AG04449 (cell line): ENCODE measurements around the gene AP5Z1.
A peak's percentile ranks its signal among the peaks of the same experiment; 100 is the strongest.

Source experiments
- CTCF ChIA-PET: fragments of 350-600 bp; formaldehyde crosslinking; extraction: SDS; loops from one replicate; lab custom pipeline; 2021; ENCODE audit warnings: antibody characterized with exemption; lab: Yijun Ruan, JAX
- POLR2A ChIA-PET: fragments of 400-600, 350-600 bp; formaldehyde crosslinking; extraction: SDS; loops from one replicate; lab custom pipeline; 2020; ENCODE audit warnings: antibody characterized with exemption, inconsistent platforms; lab: Yijun Ruan, JAX
- DNase-seq: peaks from one replicate; pipeline ENCODE4 v3.0.0-alpha.2; 2010; ENCODE audit warnings: low read depth, low spot score
- H3K4me3 ChIP-seq: 2 replicates; pipeline ENCODE4 v1.5.1; 2011; ENCODE audit warnings: low read depth, mild to moderate bottlenecking, control low read depth, low read length
- TF ChIP-seq, protein P1 (sequence below): IDR thresholded peaks from one replicate; pipeline ENCODE4 v1.5.1; 2011; ENCODE audit warnings: mild to moderate bottlenecking, moderate library complexity, low read length, control low read depth, inconsistent platforms; ENCODE audit not compliant: insufficient read depth; ENCODE audit errors: missing control alignments

The AP5Z1 gene

DNA sequence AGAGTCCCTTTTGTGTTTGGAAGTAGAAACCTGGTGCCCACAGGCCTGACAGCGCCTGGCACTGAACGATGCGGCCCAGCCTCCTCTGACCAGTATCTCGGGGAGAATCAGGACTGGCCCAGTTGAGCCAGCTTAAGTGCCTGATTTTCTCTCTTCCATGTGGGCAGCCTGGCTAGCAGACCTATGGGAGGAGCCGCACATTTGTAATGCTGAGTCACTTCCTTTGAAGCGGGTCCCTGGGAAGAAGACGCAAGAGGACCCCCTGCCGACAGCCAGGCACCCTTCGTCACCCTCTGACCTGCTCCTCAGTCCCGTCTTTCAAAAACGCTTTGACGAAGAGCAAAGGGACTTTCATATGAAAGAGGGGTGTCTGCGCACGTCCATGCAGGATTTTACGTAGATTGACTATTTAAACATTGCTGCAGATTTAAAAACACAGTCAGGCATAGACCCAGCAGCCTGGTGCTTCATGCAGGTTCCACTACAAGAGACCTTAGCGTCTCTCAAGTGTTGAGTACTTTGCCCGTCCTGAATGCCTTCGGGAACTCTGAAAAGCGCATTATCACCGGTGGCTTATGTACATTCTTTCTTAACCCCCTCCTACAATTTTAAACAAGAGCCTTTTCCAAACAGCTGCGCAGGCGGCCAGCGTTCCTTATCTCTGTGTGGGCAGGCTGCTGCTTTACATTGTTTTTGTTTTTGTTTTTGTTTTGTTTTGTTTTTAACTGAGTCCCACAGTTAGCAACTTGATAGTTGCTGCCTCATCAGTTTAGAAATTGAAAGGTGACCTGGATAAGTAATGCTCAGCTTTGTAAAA is 36.5 kb upstream of the AP5Z1 start:
- peak; percentile 52 for DNase-seq
- TF ChIP-seq, protein P1, sequence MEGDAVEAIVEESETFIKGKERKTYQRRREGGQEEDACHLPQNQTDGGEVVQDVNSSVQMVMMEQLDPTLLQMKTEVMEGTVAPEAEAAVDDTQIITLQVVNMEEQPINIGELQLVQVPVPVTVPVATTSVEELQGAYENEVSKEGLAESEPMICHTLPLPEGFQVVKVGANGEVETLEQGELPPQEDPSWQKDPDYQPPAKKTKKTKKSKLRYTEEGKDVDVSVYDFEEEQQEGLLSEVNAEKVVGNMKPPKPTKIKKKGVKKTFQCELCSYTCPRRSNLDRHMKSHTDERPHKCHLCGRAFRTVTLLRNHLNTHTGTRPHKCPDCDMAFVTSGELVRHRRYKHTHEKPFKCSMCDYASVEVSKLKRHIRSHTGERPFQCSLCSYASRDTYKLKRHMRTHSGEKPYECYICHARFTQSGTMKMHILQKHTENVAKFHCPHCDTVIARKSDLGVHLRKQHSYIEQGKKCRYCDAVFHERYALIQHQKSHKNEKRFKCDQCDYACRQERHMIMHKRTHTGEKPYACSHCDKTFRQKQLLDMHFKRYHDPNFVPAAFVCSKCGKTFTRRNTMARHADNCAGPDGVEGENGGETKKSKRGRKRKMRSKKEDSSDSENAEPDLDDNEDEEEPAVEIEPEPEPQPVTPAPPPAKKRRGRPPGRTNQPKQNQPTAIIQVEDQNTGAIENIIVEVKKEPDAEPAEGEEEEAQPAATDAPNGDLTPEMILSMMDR, result no peak
- CTCF ChIA-PET, result no interaction called here
- POLR2A ChIA-PET, result interaction anchor here (1.4 kb wide), 1 partner anchor 11 kb away, joined by 4 read pairs; no protein-coding TSS in a partner anchor
- no peak overlapping the region for H3K4me3 ChIP-seq

DNA sequence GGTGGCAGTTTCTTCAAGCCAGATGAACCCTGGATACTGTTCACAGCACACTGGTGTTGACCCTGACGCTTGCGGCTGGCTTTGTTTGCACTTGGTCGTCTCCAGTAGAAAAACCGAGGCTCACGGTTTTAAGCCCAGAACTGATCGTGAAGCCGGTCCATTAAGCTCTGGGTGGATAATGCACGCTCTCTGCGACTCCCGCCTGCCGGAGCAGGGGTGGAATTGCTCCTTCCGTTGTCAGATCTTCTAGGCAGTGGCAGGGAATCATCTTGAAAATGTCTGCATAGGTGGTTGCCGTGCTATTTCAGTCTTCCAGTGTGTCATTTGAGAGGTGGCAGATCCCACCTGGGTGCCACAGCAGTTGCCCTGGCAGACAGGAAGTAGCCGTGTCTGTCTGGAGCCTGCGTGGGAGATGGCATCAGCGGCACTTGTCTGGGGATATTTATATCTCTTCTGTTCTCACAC is 35.9 kb upstream of the AP5Z1 start:
- ChIA-PET CTCF (no interaction called here), POLR2A (no interaction called here)
- no peak for DNase-seq
- TF ChIP-seq, protein P1, result no peak
- no peak overlapping the region for H3K4me3 ChIP-seq

DNA sequence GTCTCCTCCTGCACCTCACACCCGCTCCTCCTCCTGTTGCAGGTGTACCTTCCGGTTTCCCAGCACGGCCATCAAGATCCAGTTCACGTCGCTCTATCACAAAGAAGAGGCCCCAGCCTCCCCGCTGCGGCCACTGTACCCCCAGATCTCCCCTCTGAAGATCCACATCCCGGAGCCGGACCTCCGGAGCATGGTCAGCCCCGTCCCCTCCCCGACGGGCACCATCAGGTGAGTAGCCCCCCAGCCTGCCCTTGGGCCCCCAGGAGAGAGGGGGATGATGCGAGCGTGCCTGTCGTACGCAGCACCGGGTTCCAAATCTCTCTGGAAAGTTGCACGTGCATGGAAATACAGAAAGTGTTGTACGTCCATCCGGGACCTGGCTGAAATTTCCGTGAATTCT is 34.6 kb upstream of the AP5Z1 start:
- ChIA-PET CTCF (no interaction called here), POLR2A (no interaction called here)
- no peak for DNase-seq
- TF ChIP-seq, protein P1, result no peak
- no peak overlapping the region for H3K4me3 ChIP-seq

DNA sequence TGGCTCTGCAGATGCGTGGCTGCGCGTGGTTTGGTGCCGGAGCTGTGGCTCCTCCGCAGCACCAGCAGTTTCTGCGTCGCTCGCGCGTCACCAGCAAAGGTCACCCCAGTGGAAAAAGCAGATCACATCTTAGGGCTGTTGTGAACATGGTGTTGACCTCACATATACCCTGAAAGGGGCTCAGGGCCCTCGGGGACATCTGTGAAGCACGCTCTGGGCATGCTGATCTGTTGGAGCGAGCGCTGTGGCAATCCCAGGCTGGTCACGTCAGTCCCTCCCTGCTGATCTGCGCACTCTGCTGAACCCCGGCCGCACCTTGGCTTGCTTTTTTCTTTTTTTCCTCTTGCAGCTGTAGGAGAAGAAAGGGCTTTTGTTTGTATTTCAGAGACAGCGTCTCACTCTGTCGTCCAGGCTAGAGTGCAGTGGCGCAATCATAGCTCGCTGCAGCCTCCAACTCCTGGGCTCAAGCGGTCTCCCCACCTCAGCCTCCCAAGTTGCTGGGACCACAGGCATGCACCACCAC is 33.3 kb upstream of the AP5Z1 start:
- CTCF ChIA-PET, result interaction anchor here (0.6 kb wide), 1 partner anchor 34 kb away, joined by 3 read pairs; no protein-coding TSS in a partner anchor
- no peak overlapping the region for H3K4me3 ChIP-seq
- POLR2A ChIA-PET, result no interaction called here
- DNase-seq, result no peak
- TF ChIP-seq, protein P1, result no peak

DNA sequence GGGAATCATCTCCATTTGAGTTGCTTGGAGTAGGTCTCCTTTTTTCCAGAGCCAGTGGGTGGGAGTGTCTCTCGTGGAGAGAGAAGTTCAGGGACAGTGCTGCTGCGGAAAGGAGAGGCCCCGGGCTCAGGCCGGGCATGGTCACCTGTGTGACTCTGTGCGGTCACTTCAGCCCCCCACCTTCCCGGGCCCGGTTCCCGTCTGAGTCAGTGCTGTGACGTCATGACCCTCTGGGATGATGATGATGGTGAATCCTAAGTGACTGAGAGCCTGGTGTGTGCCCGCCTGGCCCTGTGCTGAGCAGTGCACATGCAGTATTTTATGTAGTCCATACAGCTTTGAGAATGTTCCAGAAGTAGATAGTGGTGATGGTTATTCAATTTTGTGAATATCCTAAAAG is 32.6 kb upstream of the AP5Z1 start:
- POLR2A ChIA-PET, result no interaction called here
- TF ChIP-seq, protein P1, result no peak
- CTCF ChIA-PET, result no interaction called here
- H3K4me3 ChIP-seq, result no peak overlapping the region
- DNase-seq, result no peak
